Breast epithelium (tissue), 4 donors: ENCODE data around the gene BRINP1. TPM values are rescaled to one million over a fixed set of nuclear protein-coding genes. Genes with fewer than 3 reads are reported as not detected.

ENCODE experiments used
- DNase-seq, 2 donors: peaks; one replicate each; pipeline ENCODE4 v3.0.0-alpha.2; 2019; ENCODE audit warnings: low spot score in 2 of 2
- H3K27ac ChIP-seq, 2 donors: fragments of 200-600 bp; sonication (generic) in 1 of 2; one replicate each; pipeline ENCODE4 v1.5.1; 2016 to 2019; ENCODE audit warnings: mild to moderate bottlenecking in 1 of 2
- H3K27me3 ChIP-seq, 2 donors: fragments of 200-600 bp; sonication (generic) in 1 of 2; one replicate each; pipeline versions ENCODE4 v1.5.1 to v1.6.0; 2017 to 2019; ENCODE audit warnings: control low read depth in 1 of 2, mild to moderate bottlenecking in 1 of 2
- H3K36me3 ChIP-seq: fragments of 200-600 bp; one replicate; pipeline ENCODE4 v1.5.1; 2019
- H3K4me1 ChIP-seq, 2 donors: fragments of 200-600 bp; sonication (generic); one replicate each; pipeline ENCODE4 v1.5.1; 2016 to 2019; ENCODE audit warnings: control low read depth in 1 of 2
- H3K4me3 ChIP-seq, 3 donors: fragments of 200-600 bp; sonication (generic); 1 replicate in 2 of 3; 2 replicates in 1 of 3; pipeline ENCODE4 v1.5.1; 2016 to 2019; ENCODE audit warnings: mild to moderate bottlenecking in 3 of 3, moderate library complexity in 2 of 3
- H3K9me3 ChIP-seq, 2 donors: fragments of 200-600 bp; sonication (generic) in 1 of 2; one replicate each; pipeline ENCODE4 v1.5.1; 2016 to 2019; ENCODE audit warnings: control low read depth in 1 of 2
- POLR2A ChIP-seq: fragments of 450-650 bp; IDR thresholded peaks from one replicate; pipeline ENCODE4 v1.6.1; 2016; ENCODE audit warnings: antibody characterized with exemption, mild to moderate bottlenecking, moderate library complexity
- POLR2AphosphoS5 ChIP-seq, 3 donors: sonication (generic); formaldehyde crosslinking; IDR thresholded peaks; one replicate each; pipeline ENCODE4 v1.6.1; 2017; ENCODE audit warnings: antibody characterized with exemption in 3 of 3
- intact Hi-C: fragments of 100-400 bp; cut with DNase I; formaldehyde crosslinking; loops from one replicate; pipeline ENCODE4 v1.15.1; 2023; ENCODE audit warnings: low total_unique reads
- total RNA-seq, 3 donors: library from RNA; depleted of rRNA; stranded (reverse); fragments of >200 nt; gene quantifications; one replicate each; pipeline ENCODE4 v1.1.0, GENCODE V29; 2016
- TF ChIP-seq, protein P1 (sequence below), 3 donors: fragments of 450-650 bp; IDR thresholded peaks; one replicate each; pipeline ENCODE4 v1.5.1; 2016 to 2017; ENCODE audit warnings: antibody characterized with exemption in 3 of 3, mild to moderate bottlenecking in 3 of 3, moderate library complexity in 3 of 3

BRINP1 gene
- total RNA-seq, 3 donors from 2014 or later: 8.8 to 27.5 TPM; not detected in 1

DNA sequence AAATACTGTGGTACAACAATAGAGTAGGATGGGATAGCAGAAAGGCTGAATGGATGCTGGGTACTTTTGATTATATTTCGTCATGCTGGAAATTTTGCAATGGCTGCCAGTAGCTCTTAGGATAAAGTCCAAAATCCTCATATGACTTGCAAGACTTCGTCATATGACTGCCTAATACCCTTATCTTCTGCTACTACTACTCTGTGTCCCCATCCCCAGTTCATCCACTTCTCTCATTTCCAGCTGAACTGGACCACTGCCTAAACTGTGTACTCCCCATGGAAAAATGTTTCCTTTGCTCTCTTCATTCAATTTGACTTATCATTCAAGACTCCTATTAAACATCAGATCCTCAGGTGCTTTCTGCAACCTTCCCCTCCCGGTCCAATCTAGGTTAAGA, 212.9 kb downstream of the BRINP1 start:
- intact Hi-C loops: no loop called here
- H3K4me1 ChIP-seq: no peaks in the 10 kb centered on the region
- no peaks in the 10 kb centered on the region for H3K9me3 ChIP-seq
- no peaks in the 10 kb centered on the region for H3K36me3 ChIP-seq
- H3K27ac ChIP-seq: no peak overlapping the region
- DNase-seq: no peak
- no peak overlapping the region for H3K4me3 ChIP-seq
- H3K27me3 ChIP-seq: no peaks in the 10 kb centered on the region
- TF ChIP-seq POLR2AphosphoS5 (IDR thresholded peaks at IDR 0.05) (no peak), POLR2A (no peak)
- TF ChIP-seq, protein P1, sequence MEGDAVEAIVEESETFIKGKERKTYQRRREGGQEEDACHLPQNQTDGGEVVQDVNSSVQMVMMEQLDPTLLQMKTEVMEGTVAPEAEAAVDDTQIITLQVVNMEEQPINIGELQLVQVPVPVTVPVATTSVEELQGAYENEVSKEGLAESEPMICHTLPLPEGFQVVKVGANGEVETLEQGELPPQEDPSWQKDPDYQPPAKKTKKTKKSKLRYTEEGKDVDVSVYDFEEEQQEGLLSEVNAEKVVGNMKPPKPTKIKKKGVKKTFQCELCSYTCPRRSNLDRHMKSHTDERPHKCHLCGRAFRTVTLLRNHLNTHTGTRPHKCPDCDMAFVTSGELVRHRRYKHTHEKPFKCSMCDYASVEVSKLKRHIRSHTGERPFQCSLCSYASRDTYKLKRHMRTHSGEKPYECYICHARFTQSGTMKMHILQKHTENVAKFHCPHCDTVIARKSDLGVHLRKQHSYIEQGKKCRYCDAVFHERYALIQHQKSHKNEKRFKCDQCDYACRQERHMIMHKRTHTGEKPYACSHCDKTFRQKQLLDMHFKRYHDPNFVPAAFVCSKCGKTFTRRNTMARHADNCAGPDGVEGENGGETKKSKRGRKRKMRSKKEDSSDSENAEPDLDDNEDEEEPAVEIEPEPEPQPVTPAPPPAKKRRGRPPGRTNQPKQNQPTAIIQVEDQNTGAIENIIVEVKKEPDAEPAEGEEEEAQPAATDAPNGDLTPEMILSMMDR (IDR thresholded peaks at IDR 0.05): no peak

DNA sequence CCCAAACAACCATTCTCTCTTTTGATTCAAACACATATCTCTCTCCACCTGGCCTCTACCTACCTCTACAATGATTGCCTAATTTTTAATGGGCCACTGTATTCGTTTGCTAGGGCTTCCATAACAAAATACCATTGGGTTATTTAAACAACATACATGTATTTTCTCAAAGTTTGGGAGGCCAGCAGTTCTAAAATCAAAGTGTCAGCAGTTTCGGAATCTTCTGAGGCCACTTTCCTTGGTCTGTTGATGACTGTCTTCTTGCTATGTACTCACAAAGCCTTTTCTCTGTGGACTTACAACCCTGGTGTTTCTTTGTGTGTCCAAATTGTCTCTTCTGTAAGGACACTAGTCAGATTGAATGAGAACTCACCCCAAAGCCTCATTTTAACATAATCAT, 214.7 kb downstream of the BRINP1 start:
- TF ChIP-seq POLR2A (no peak), POLR2AphosphoS5 (IDR thresholded peaks at IDR 0.05) (no peak)
- TF ChIP-seq, protein P1 (IDR thresholded peaks at IDR 0.05): no peak
- Histone ChIP-seq H3K4me3 (no peak overlapping the region), H3K36me3 (no peaks in the 10 kb centered on the region), H3K4me1 (no peaks in the 10 kb centered on the region), H3K27ac (no peak overlapping the region), H3K27me3 (no peaks in the 10 kb centered on the region), H3K9me3 (no peaks in the 10 kb centered on the region)
- DNase-seq: no peak
- intact Hi-C loops: no loop called here

DNA sequence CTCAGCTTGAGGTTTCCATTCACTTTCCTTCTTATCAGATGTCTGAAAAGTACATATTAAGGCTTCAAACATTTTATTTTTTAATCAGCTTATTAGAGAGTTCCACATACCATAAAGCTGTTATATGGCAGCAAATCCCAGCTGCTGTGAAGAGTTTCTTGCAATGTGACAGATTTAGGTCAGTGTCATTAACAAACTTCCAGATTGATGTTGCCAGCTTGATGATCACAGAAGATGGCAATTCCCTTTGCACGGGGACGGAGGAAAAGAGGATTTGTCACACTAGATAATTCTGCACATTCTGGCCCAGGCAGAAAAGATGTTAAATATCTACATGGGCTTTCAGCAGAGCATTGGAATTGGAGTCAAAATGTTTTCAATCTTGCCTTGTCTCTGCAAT, 215.8 kb downstream of the BRINP1 start:
- no peaks in the 10 kb centered on the region for H3K27me3 ChIP-seq
- H3K4me1 ChIP-seq: no peaks in the 10 kb centered on the region
- no peak overlapping the region for H3K27ac ChIP-seq
- no peak for DNase-seq
- no peaks in the 10 kb centered on the region for H3K9me3 ChIP-seq
- H3K4me3 ChIP-seq: no peak overlapping the region
- TF ChIP-seq POLR2A (no peak), POLR2AphosphoS5 (IDR thresholded peaks at IDR 0.05) (no peak)
- TF ChIP-seq, protein P1 (IDR thresholded peaks at IDR 0.05): no peak
- H3K36me3 ChIP-seq: no peaks in the 10 kb centered on the region
- intact Hi-C loops: no loop called here

DNA sequence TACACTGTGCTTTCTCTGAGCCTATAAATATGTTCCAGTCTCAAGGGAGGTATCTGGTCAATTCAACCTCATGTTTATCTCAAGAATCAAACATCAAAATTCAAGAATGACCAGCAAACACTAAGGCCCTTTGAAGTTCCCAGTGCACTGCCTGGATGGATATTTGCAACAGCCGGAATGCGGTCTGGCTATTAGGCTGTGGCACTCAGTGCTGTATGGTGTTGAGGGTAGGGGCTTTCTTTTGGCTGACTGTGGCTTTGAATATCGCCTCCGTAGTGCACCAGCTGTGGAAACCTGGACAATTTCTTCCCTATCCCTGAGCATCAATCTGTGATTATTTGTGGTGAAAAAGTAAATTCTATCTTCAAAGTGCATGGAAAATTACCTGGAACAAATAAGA, 220.4 kb downstream of the BRINP1 start:
- Histone ChIP-seq H3K27ac (no peak overlapping the region), H3K4me3 (no peak overlapping the region), H3K9me3 (no peaks in the 10 kb centered on the region), H3K4me1 (no peaks in the 10 kb centered on the region), H3K27me3 (no peaks in the 10 kb centered on the region), H3K36me3 (no peaks in the 10 kb centered on the region)
- DNase-seq: no peak
- intact Hi-C loops: no loop called here
- TF ChIP-seq, protein P1 (IDR thresholded peaks at IDR 0.05): no peak
- TF ChIP-seq POLR2AphosphoS5 (IDR thresholded peaks at IDR 0.05) (no peak), POLR2A (no peak)

DNA sequence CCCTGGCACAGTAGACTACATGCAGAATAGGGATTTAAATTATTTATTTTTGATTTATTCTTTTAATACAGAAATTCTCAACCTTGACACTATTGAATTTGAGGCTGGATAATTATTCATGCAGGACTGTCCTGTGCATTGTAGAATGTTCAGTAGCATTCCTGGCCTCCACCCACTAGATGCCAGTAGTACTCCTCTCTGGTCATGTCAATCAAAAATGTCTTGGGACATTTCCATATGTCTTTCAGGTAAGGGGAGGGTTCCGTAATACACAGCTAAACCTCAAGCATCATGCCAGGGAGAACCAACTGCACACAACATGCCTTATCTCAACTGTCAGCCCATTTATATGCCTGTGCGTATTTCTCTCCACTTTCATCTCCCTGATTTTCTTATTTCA, 231.8 kb downstream of the BRINP1 start:
- H3K4me1 ChIP-seq: no peaks in the 10 kb centered on the region
- H3K36me3 ChIP-seq: no peaks in the 10 kb centered on the region
- H3K4me3 ChIP-seq: no peak overlapping the region
- DNase-seq: no peak
- H3K27me3 ChIP-seq: no peaks in the 10 kb centered on the region
- H3K27ac ChIP-seq: no peak overlapping the region
- intact Hi-C loops: no loop called here
- H3K9me3 ChIP-seq: no peaks in the 10 kb centered on the region
- TF ChIP-seq POLR2AphosphoS5 (IDR thresholded peaks at IDR 0.05) (no peak), POLR2A (no peak)
- TF ChIP-seq, protein P1 (IDR thresholded peaks at IDR 0.05): no peak
